ENCODE measurements around the gene FES. TPM values are rescaled to one million over a fixed set of nuclear protein-coding genes. Genes with fewer than 3 reads are reported as not detected.

The FES gene
- total and polyA plus RNA-seq, 10 of the 15 experiments (the other 5 are each of a cell fraction or from before 2014, with no cell fraction given): 0.07 to 23.9 (median 9.9) TPM

GRCh38 chr15:90844696-90845095, 39.6 kb upstream of the FES start (continued):
- TF ChIP-seq BHLHE40 (IDR thresholded peaks at IDR 0.05; ENCODE audit: borderline replicate concordance in 1 of 2, low read depth in 2 of 2, low read length in 1 of 2): no peak
- no peak for TF ChIP-seq ZBTB11 (CRISPR knock-in tag; IDR thresholded peaks at IDR 0.05)
- no peak for TF ChIP-seq POLR2A (IDR thresholded peaks at IDR 0.05; ENCODE audit: low read depth, low read length)
- no peak for TF ChIP-seq IRF3 (IDR thresholded peaks at IDR 0.05)

- Histone ChIP-seq H3K4me1 (ENCODE audit: control insufficient read depth, insufficient read depth, low read length) (peaks cover 9% of the 10 kb centered on the region), H3K9ac (ENCODE audit: control insufficient read depth, insufficient read depth, low read length) (no peak overlapping the region), H2AFZ (ENCODE audit: control insufficient read depth, low read depth, low read length) (no peak overlapping the region; the same call in 1 of the 2 replicates), H3K4me3 (no peak overlapping the region), H3K4me2 (ENCODE audit: control insufficient read depth, insufficient read depth) (peak overlapping the region; percentile 3; the same call in 1 of the 2 replicates), H3K9me3 (replicated peaks; ENCODE audit: control insufficient read depth, insufficient read depth, low read length) (no peaks in the 10 kb centered on the region; the same call in 2 of the 3 replicates), H3K36me3 (ENCODE audit: control insufficient read depth in 2 of 2, insufficient read depth in 2 of 2, low read length in 1 of 2) (no peaks in the 10 kb centered on the region), H4K20me1 (ENCODE audit: control insufficient read depth, insufficient read depth) (no peaks in the 10 kb centered on the region), H3K27me3 (replicated peaks in 1 of 2; ENCODE audit: control insufficient read depth in 2 of 2, insufficient read depth in 2 of 2, low read length in 1 of 2) (no peaks in the 10 kb centered on the region), H3K79me2 (ENCODE audit: control insufficient read depth, insufficient read depth, low read length) (no peaks in the 10 kb centered on the region), H3K27ac (ENCODE audit: control insufficient read depth, insufficient read depth) (peak overlapping the region; percentile 40)
- FAIRE-seq: peak; percentile 92
- RAD21 ChIA-PET (ENCODE audit: unreplicated experiment): interaction anchor here (0.7 to 2.4 kb wide), 9 partner anchors 9 to 703 kb away, joined by 3 to 7 read pairs (median 3); no protein-coding TSS in a partner anchor
- in situ Hi-C loops (cut with MboI): no loop called here
- intact Hi-C loops (cut with micrococcal nuclease; ENCODE audit: unreplicated experiment): no loop called here
- SMC1A ChIA-PET (ENCODE audit: uncharacterized antibody, unreplicated experiment): interaction anchor here (0.6 to 2.1 kb wide), 9 partner anchors 8 to 55 kb away, joined by 3 to 8 read pairs (median 4); no protein-coding TSS in a partner anchor
- BruUV-seq (replicated peaks): no TSS peak
- ATAC-seq: peak; percentile 96
- DNase-seq (ENCODE audit: low read depth, low spot score): peak; percentile 50
- POLR2A ChIA-PET: interaction anchor here (0.7 to 0.9 kb wide), 4 partner anchors 15 to 689 kb away, joined by 3 read pairs; no protein-coding TSS in a partner anchor
- CTCF ChIA-PET: interaction anchor here (0.7 to 1.3 kb wide), 3 partner anchors 12 to 86 kb away, joined by 3 to 4 read pairs (median 3); no protein-coding TSS in a partner anchor
- 35% methylated on average over 9 of the region's 9 CpGs for WGBS (ENCODE audit: insufficient coverage, insufficient replicate concordance, low lambda C conversion rate, missing lambda C conversion rate)
- TF ChIP-seq RELA (IDR thresholded peaks at IDR 0.05; ENCODE audit: borderline replicate concordance, partially characterized antibody) (no peak), CEBPZ (IDR thresholded peaks at IDR 0.05; ENCODE audit: low read depth, low read length) (no peak), IRF4 (IDR thresholded peaks at IDR 0.05; ENCODE audit: low read depth, low read length) (peak; percentile 63; the same call in 1 of the 2 replicates), IKZF1 (conservative IDR thresholded peaks at IDR 0.05) (peak; percentile 66), BCL3 (IDR thresholded peaks at IDR 0.05; ENCODE audit: borderline replicate concordance, insufficient read depth, low read depth, low read length, poor library complexity, severe bottlenecking) (peak; percentile 67), NFXL1 (IDR thresholded peaks at IDR 0.05; ENCODE audit: borderline replicate concordance) (no peak), JUNB (IDR thresholded peaks at IDR 0.05) (peak; percentile 66)
Measured at GRCh38 chr15:90845201-90845949, 38.9 kb upstream of the FES start.

Measured in GM12878 (cell line).